NCI-H1930 (cell line): Measurements from ENCODE around the gene OPN1MW2.
"Not testable (repeated sequence)": the region's sequence is repeated elsewhere in the genome, so short reads cannot be mapped to it uniquely, and the experiment has no call there.

ENCODE experiments used
- DNase-seq, 2 experiments: peaks; one replicate each; lab custom pipeline; 2025; lab: John Stamatoyannopoulos, UW

The OPN1MW2 gene

DNA sequence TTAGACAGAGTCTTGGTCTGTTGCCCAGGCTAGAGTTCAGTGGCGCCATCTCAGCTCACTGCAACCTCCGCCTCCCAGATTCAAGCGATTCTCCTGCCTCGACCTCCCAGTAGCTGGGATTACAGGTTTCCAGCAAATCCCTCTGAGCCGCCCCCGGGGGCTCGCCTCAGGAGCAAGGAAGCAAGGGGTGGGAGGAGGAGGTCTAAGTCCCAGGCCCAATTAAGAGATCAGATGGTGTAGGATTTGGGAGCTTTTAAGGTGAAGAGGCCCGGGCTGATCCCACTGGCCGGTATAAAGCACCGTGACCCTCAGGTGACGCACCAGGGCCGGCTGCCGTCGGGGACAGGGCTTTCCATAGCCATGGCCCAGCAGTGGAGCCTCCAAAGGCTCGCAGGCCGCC, at the start of gene OPN1MW2:
Gene OPN1MW2, plus strand, starts transcription at position 301 of the 400 bp plus-strand sequence. Its CDS starts 60 bp downstream, at position 361.
- not testable (repeated sequence) for DNase-seq

- not testable (repeated sequence) for DNase-seq
These were observed 47.0 kb upstream of the OPN1MW2 start for GRCh38 chrX:154172535-154172943.

- DNase-seq = not testable (repeated sequence)
These were observed 45.2 kb upstream of the OPN1MW2 start for GRCh38 chrX:154174356-154174755.

DNA sequence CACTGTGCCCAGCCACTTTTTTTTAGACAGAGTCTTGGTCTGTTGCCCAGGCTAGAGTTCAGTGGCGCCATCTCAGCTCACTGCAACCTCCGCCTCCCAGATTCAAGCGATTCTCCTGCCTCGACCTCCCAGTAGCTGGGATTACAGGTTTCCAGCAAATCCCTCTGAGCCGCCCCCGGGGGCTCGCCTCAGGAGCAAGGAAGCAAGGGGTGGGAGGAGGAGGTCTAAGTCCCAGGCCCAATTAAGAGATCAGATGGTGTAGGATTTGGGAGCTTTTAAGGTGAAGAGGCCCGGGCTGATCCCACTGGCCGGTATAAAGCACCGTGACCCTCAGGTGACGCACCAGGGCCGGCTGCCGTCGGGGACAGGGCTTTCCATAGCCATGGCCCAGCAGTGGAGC, 37.3 kb upstream of the OPN1MW2 start, which contains the start of gene OPN1MW:
Gene OPN1MW, plus strand, starts transcription at position 301 of the 400 bp plus-strand sequence. Its CDS starts 82 bp downstream, at position 383.
- not testable (repeated sequence) for DNase-seq

GRCh38 chrX:154183794-154184193, 35.8 kb upstream of the OPN1MW2 start:
- DNase-seq = not testable (repeated sequence)

- DNase-seq = not testable (repeated sequence)
These were observed 26.7 kb upstream of the OPN1MW2 start for GRCh38 chrX:154192846-154193245.

- not testable (repeated sequence) for DNase-seq
These were observed 25.2 kb upstream of the OPN1MW2 start for GRCh38 chrX:154194316-154194715.

GRCh38 chrX:154196466-154196865, 23.1 kb upstream of the OPN1MW2 start:
- not testable (repeated sequence) for DNase-seq

GRCh38 chrX:154209670-154210418, 9.7 kb upstream of the OPN1MW2 start:
- not testable (repeated sequence) for DNase-seq

GRCh38 chrX:154211057-154211456, 8.5 kb upstream of the OPN1MW2 start:
- DNase-seq = not testable (repeated sequence)

DNA sequence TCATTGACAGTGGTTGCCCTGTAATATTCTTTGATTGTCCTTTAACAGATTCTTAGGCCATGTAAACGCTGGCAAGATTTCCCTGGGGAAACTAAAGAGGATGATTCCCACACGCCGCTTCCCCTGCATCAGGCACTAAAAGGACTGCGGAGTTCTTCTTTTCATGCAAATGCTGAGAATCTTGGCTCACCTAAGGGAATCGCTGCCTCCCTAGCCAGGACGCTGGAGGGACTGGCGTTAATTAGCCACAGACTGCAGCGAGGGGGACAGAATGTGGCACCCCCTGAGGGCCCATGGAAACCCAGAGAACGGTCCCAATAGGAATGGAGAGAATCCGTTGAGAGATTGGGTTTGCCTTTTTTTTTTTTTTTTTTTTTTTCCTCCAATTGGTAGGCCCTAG, 8.1 kb upstream of the OPN1MW2 start:
- DNase-seq = not testable (repeated sequence)

DNA sequence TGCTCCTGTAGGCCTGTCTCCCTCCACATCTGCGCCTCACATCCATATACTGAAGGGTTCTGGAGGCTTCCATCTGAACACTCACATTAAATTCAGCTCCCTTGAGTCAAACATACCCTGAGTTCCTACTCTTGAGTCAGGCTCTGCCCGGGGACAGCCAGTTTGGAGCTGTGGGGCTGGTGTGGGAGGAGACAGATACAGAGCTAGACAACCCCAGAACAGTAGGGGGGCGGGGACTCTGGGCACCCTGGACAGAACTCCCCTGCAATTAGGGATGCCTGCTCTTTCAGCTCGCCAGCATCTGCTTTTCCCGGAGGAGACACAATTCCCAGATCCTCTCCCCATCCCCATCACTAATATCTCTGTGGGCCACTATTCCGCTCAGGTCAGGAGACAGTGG, 5.7 kb downstream of the OPN1MW2 start:
- DNase-seq = not testable (repeated sequence)

DNA sequence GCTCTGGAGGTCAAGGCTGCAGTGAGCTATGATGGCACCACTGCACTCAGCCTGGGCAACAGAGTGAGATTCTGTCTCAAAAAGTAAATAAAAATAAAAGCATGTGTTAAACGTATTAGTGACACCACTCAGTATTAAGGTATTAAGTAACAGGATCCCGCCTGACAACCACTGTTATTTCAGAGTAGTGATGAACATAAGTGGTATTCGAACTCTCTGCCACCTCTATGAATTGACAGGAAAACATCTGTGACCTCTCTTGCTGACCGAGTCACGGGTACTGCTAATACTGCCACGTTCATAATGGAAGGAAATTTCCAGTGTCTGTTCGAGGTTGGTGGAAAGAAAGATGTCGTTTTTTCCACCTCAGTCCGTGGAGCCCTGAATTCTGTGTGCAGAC, 7.2 kb downstream of the OPN1MW2 start:
- not testable (repeated sequence) for DNase-seq

GRCh38 chrX:154231443-154231842, 11.9 kb downstream of the OPN1MW2 start:
- DNase-seq = not testable (repeated sequence)

GRCh38 chrX:154233620-154234019, 14.1 kb downstream of the OPN1MW2 start:
- DNase-seq = not testable (repeated sequence)

GRCh38 chrX:154238939-154239559, 19.5 kb downstream of the OPN1MW2 start:
- not testable (repeated sequence) for DNase-seq

DNA sequence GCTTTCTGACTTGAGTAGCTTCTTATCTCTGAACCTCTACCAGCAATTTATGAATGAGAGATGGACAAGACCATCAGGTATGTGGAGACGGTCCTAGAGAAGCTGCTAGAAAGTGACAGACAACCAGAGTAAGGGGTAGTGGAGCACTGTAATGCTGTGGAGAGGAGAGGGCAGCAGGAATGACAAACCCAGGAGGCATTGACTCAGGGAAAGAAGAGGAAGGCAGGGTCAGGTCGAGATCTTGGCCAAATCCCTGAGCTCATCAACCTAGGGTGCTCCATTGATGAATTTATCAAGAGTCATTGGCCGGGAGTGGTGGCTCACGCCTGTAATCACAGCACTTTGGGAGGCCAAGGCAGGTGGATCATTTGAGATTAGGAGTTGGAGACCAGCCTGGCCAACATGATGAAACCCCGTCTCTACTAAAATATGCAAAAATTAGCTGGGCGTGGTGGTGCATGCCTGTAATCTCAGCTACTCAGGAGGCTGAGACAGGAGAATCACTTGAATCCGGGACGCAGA, 20.5 kb downstream of the OPN1MW2 start:
- DNase-seq = not testable (repeated sequence)

DNA sequence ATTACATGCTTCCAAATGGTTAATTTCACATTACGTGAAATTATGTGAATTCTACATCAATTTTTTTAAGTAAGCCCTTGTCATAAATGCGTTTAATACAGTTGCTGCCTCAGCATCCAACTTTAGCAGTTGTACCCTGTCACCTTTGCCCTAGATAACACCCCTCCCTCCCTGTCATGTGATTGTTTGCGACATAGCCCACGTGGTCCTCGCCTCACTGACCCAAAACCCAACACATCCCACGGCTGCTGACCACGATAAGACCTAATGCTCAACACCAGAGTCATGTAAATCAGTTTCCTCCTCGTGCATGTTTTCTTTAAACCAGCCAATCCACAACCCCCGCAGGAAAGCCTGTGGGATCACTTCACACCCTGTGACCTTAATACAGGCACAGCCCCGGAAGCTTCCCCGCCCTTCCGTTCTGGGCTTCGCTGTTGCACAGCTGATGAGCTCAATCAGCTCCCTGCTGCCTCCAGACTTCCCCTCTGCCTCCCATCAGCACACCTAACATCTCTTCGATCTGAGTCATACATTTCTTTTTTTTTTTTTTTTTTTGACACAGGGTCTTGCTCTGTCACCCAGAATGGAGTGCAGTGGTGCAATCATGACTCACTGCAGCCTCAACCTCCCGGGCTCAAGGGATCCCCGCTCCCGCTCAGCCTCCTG, 28.0 kb downstream of the OPN1MW2 start:
- DNase-seq = not testable (repeated sequence)

DNA sequence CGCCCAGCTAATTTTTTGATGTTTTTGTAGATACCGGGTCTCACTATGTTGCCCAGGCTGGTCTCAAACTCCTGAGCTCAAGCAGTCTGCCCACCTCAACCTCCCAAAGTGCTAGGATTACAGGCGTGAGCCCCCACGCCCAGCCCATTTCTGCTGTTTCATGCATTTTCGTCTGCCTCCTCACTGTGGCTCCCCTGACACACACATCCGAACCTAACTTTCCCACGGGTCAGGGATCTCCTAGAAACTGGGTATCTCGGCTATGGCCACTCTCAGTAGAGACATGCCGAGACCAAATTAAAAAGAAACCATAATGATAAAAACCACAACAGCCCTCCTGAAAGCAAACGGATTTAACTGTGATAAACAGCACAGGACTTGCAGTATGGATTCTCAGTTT, 28.5 kb downstream of the OPN1MW2 start:
- DNase-seq = not testable (repeated sequence)

DNA sequence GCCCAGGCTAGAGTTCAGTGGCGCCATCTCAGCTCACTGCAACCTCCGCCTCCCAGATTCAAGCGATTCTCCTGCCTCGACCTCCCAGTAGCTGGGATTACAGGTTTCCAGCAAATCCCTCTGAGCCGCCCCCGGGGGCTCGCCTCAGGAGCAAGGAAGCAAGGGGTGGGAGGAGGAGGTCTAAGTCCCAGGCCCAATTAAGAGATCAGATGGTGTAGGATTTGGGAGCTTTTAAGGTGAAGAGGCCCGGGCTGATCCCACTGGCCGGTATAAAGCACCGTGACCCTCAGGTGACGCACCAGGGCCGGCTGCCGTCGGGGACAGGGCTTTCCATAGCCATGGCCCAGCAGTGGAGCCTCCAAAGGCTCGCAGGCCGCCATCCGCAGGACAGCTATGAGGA, 37.7 kb downstream of the OPN1MW2 start, which contains the start of gene OPN1MW3:
Gene OPN1MW3, plus strand, starts transcription at position 301 of the 400 bp plus-strand sequence. Its CDS starts 38 bp downstream, at position 339.
- DNase-seq = not testable (repeated sequence)

- DNase-seq = not testable (repeated sequence)
These were observed 39.2 kb downstream of the OPN1MW2 start for GRCh38 chrX:154258711-154259110.

- DNase-seq = not testable (repeated sequence)
These were observed 43.5 kb downstream of the OPN1MW2 start for GRCh38 chrX:154263072-154263471.
